GM21786 (cell line): ENCODE results near the gene CLDN6.
"Not testable (repeated sequence)": the region's sequence is repeated elsewhere in the genome, so short reads cannot be mapped to it uniquely, and the experiment has no call there.

Experiments
- ATAC-seq: cut with Tn5 transposase; IDR thresholded peaks from one replicate; pipeline ENCODE4 v1.9.1; 2021; ENCODE audit not compliant: unreplicated experiment

CLDN6 gene, protein sequence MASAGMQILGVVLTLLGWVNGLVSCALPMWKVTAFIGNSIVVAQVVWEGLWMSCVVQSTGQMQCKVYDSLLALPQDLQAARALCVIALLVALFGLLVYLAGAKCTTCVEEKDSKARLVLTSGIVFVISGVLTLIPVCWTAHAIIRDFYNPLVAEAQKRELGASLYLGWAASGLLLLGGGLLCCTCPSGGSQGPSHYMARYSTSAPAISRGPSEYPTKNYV

DNA sequence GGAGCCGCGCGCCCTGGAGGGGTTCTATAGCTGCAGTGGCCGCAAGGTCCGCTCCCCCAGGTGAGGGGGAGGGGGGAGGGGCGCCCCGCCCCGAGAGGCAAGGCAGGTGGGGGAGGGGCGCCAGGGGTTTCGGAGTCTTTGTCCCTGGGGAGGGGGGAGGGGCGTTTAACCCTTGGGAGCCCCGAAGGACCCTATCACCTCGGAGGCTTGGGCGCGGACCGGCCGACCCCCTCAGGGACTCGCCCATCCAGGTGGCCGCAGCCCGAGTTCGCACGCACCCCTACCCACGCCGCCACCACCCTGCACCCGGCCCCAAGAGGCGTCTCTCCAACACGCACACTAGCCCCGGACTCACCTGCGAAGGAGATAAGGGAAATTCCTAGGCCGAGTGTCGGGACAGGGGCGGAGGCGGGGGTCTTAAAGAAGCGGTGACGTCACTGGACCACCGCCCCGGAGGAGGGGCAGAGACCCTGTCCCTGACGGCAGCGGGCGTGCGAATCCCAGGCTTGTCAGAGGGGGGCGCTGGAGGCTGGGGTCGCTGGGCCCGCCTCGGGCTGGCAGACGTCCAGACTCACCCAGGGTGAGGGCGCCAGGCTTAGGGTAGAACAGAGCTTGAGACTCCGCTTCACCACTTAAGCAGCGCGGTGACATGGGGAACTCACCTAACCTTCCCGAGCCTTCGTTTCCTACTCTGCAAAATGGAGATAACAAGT lies at the start of gene CLDN6:
Gene CLDN6 (minus strand): TSS at position 390 of the 713 bp plus-strand sequence. CDS start 2,162 bp downstream, outside the sequence.
- no peak for ATAC-seq

DNA sequence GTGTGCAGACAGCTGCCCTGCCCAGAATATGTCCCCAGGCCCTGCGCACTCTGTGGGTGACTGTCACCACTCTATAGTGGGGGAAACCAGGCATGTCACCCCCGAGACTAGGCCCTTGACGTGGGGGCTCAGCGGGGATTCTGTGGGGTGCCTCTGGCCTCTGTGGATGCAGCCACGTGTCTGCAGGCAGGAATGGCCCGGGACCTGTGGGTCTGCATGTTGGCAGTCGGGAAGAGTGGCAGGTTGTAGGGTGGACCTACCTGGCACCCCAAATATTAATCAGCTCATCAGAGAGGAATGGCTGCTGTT lies 48.4 kb upstream of the CLDN6 start:
- ATAC-seq: no peak

DNA sequence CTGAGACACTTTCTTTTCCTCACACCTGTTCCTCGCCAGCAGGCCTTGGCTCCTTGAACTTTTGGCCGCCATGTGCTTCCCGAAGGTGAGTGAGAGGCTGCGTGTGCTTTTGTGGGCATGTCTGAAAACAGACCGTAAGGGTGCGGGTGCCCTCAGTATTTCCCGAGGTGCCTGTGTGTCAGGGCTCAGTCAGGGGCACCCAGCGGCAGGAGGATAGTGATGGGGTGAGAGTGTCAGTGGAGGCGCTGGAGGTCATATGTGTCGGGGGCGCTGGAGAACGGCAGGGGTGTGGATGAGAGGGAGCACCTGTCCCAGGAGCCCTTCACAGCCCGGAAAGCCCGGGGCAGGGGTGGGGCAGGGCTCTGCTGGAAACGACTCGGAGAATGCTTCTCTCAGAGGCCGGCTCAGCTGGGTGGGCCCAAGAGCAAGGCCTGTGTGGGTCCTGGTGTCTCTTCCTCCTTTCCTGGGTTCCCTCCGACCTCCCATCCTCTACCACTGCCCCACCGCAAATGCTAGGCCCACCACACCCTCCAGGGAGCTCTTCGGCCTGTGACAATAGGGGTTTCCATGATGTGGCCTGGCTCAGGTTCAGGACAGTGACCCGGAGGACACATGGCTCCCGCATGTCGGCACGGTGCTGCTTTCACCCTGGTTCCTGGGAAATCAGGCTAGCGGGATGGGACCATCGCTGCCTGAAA lies 47.9 kb upstream of the CLDN6 start:
- ATAC-seq: no peak

DNA sequence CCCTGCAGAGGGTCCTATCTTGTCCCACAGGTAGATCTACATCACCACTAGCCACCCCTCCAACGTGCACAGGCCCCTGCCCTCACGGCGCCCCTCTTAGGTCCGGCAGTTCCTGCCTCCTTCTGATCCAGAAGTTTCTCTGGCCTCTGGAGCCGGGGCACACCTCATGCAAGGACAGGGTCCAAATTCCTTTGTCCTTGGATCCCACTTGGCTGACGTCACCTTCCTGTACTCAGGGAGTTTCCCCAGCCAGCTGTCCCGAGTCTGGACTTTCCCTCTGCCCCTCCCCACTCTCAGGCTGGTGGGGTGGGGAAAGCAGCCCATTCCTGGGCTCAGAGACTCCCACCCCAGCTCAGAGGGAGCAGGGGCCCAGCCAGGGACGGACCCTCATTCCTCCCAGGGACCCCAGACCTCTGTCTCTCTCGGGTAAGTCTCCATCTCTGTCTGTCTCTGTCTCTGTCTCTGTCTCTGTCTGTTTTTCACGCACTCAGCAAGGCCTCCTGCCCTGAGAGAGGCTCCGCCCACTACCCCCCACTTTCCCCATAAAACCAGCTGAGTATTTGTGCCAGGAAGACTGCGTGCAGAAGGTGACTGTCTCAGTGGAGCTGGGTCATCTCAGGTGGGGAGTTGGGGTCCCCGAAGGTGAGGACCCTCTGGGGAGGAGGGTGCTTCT lies 47.2 kb upstream of the CLDN6 start, which contains the start of gene IL32:
Gene IL32 (plus strand): TSS at position 572 of the 673 bp plus-strand sequence. CDS start 172 bp downstream, outside the sequence.
- no peak for ATAC-seq

DNA sequence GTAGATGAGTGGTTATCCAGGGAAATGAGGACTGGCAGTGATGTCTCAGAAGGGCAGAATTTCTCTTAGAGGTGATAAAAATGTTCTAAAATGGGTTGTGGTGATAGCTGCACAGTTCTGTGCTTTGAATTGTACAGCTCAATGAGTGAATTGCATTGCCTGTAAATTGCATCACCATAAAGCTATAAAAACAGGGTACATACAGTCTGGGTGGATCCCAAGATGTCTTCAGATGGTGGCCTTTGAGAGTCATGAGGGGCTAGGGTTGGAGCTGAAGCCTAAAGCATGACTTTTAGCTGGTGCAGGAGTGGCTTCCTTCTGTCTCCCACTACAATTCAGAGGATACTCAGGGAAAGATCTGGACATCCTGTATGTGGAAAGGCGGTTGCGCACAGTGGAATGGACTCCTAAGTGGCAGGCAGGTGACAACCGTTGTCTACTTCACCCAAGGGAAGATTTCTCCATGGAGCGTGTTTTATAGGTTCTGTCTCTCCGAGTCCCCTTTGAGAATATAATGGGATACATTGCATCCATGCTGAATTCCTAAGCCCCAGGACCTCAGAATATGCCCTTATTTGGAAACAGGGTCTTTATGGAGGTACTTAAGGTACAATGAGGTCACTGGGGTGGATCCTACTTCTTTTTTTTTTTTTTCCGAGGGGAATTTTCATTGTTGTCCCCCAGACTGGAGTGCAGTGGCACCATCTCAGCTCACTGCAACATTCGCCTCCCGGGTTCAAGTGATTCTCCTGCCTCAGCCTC lies 45.8 kb upstream of the CLDN6 start:
- no peak for ATAC-seq

DNA sequence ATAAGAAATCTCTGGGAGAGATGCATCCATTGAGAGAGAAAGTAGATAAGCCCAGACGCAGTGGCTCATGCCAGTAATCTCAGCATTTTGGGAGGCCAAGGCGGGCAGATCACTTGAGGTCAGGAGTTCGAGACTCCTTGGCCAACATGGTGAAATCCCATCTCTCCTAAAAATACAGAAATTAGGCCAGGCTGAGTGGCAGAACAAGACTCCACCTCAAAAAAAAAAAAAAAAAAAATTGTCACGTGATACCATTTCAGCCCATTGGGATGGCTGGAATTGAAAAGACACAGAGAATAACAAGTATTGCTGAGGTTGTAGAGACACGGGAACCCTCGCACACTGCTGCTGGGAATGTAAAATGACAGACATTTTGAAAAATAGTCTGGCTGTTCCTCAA lies 44.6 kb upstream of the CLDN6 start:
- no peak for ATAC-seq

DNA sequence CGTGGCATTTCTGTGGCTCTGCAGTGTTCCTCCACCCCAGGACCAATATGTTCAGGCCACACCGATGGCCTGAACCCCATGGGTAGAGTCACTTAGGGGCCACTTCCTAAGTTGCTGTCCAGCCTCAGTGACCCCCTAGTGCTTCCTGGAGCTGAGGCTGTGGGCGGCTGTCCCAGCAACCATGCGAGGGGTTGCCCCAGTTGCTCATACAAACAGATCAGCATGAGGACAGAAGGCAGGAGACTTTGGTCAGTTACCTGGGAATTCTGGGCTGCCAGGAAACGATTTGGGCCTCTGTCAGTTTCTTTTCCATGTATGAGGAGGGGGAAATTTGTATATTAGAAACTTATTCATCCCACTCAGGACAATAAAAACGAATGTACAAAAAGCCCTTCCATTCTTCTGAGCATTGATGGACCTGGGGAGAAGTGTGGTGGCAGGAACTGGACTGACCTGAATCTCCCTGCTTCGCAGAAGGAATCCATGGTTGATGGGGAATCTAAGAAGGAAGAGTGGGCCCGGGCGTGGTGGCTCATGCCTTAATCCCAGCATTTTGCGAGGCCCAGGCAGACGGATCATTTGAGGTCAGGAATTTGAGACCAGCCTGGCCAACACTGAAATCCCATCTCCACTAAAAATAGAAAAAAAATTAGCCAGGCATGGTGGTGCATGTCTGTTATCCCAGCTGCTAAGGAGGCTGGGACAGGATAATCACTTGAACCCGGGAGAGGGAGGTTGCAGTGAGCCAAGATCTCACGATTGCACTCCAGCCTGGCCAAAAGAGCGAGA lies 42.5 kb upstream of the CLDN6 start:
- ATAC-seq: no peak

DNA sequence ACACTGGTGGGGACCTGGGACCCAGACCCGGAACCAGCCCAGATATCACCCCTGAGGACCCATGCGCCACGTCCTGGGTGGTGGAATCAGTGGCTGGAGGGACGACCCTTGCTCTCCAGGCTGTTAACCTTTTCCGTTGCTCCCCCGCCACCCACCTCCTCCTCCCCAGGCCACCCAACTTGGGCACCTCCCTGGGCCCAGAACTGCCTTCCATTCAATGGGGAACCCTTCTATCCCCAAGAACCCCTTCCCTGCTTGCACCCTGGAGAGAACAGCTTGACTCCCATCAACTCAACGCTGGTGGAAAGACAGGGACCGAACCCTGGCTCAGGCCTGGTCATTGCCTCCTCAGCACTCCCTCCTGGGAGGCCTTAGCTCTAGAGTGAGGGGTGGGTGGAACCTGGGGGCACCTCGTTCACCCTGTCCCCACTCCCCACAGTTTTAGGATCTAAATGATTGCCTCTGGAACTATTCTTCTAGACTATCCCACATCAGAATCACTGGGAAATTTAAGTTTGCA lies 41.8 kb upstream of the CLDN6 start:
- no peak for ATAC-seq

DNA sequence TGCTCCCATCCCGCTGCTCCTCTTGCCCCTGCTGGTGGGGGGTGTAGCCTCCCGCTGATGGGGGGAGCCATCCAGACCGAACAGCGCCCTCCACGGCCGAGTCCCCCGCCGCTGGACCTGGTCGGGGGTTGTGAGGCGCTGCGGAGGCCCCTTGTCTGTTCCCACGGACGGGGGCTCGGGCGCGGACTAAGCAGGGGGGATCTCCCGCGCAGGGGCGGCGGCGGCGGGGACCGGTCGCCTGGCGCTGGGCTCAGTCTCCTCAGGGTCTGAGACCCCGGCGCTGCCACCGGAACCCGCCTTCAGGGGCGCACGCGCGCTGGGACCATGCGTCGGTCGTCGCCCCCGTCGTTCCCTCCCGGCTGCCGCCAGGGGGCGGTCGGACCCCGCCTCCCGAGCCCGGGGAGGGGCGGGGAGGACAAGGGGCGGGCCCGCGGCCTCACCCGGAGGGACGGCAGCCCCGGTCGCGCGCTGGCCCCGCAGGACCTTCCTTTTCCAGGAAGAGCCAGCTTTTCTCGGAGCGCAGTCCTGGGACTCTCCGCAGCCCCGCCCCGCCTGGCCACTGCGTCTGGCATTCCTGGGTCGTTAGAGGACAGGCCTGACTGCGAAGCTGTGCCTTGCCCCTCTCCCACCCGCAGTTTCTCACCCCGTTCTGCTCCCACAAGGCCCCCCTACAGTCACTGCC lies 41.2 kb upstream of the CLDN6 start:
- ATAC-seq: peak; percentile 68

DNA sequence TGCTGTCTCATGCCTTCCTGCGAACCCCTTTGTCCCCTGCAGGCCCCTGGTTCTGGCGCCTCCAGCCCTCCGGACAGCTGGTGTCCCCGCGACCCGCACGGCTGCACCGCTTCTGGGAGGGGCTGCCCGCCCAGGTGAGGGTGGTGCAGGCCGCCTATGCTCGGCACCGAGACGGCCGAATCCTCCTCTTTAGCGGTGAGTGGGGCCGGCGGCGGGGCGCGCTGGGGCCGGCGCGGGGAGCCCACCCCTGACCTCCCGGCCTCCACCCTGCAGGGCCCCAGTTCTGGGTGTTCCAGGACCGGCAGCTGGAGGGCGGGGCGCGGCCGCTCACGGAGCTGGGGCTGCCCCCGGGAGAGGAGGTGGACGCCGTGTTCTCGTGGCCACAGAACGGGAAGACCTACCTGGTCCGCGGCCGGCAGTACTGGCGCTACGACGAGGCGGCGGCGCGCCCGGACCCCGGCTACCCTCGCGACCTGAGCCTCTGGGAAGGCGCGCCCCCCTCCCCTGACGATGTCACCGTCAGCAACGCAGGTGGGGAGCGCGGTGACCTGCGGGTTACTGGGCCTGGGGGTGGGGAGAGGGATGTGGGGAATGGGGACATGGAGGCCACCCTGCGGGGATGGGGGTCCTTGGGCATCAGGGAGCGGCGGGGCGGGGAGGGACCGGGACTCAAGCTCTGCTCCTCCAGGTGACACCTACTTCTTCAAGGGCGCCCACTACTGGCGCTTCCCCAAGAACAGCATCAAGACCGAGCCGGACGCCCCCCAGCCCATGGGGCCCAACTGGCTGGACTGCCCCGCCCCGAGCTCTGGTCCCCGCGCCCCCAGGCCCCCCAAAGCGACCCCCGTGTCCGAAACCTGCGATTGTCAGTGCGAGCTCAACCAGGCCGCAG lies 40.4 kb upstream of the CLDN6 start:
- peak; percentile 30 for ATAC-seq

DNA sequence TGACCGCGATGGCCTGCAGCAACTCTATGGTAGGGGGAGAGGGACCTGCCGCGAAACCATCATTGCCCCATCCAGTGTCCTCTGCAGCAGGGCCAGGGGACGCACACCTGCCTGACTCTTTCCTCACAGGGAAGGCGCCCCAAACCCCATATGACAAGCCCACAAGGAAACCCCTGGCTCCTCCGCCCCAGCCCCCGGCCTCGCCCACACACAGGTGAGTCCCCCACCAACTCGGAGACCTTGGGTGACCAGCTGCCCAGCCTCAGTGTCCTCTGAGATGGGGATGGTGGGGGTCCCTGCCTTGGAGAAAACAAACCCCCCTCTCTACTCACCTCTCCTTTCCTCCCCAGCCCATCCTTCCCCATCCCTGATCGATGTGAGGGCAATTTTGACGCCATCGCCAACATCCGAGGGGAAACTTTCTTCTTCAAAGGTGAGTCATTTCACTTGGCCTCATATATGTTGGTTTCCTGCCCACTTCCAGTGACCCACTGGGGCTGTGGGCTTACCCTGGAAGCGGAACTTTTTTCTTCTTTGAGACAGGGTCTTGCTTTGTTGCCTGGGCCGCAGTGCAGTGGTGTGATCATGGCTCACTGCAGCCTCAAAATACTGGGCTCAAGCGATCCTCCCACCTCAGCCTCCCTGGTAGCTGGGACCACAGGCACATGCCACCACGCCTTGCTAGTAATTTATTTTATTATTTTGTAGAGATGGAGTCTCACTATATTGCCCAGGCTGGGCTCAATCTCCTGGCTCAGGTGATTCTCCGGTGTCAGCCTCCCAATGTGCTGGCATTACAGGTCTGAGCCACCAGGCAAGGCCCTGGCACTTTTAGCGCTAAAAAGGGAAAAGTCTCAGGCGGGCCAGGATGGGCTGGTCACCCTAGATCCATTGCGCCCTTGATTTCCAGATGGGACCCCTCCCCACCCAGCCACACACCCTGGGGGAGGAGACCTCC lies 39.5 kb upstream of the CLDN6 start:
- ATAC-seq: no peak

DNA sequence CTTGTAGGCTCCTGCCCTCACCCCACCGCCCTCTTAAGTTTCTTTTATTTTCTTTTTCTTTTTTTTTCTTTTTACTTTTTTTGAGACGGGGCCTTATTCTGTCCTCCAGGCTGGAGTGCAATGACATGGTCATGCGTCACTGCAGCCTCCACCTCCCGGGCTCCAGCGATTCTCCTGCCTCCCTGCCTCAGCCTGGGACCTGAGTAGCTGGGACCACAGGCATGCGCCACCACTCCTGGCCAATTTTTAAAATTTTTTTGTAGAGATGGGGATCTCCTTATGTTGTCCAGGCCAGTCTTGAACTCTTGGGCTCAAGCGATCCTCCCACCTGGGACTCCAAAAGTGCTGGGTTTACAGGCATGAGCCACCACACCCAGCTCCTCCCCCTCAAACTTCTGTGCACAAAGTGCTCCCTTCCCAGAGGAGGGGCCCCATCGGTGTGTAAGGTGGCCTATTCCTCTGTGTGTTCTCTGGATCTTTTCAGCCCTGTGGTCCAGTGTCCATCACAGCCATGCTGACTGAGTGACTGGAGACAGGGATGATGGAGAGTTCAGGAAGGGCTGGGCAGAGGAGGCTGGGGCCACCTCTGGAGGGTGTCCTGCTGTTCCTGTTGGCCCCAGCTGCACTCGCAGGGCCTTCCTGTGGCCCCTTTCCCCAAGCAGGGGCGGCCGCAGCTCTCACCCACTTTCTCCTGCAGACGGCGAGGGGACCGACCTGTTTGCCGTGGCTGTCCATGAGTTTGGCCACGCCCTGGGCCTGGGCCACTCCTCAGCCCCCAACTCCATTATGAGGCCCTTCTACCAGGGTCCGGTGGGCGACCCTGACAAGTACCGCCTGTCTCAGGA lies 38.6 kb upstream of the CLDN6 start:
- no peak for ATAC-seq

DNA sequence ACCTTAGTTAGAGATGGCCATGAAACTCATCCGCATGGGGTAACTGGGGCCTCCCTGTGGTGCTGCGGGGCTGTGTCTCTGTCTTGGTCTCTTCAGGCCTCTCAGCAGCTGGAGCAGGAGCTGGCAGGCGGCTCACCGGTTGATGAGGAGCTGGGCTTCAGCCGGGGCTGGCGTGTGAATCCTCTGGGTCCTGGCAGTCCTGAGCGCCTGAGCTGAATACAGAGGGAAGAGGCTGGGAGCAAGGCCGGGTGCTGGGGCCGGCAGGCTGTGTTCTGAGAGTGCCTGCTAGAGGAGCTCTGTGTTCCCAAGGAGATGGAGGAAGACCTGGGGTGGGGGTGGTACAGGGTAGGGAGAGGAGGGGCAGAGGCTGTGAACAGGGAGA lies 37.7 kb upstream of the CLDN6 start:
- not testable (repeated sequence) for ATAC-seq

DNA sequence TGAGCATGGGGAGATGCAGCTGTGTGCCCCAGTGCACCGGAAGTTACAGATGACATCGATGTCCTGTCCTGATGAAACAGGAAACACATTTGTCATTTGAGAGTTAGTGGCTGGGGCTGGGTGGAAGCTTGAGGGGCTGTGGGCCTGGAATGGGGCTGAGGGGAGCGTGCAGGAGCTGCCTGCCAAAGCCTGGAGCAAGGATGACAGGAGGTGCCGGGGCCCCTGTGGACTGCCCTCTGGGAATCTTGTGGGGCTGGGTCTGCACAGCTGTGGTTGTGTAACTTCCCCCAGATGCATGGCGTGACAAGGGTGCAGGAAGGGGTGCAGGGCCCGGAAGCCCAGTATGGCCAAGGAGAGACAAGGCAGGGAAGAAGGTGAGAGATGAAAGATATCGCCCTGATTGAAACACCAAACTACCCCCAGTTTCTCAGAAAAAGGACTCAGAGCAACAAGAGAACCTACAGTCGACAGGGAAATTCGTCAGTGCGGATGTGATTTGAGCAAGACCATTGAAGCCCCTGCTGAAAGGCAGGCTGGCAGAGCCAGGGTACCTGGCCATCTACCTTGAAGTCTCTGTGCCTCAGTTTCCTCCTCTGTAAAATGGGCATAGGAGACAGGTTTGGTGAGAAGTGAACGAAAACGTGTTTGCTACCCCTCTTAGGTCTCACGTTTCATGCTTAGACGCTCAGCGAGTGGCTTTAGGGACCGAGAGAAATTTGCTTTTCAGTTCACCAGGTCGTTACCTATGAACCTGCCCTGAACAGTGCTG lies 37.2 kb upstream of the CLDN6 start:
- ATAC-seq: no peak

DNA sequence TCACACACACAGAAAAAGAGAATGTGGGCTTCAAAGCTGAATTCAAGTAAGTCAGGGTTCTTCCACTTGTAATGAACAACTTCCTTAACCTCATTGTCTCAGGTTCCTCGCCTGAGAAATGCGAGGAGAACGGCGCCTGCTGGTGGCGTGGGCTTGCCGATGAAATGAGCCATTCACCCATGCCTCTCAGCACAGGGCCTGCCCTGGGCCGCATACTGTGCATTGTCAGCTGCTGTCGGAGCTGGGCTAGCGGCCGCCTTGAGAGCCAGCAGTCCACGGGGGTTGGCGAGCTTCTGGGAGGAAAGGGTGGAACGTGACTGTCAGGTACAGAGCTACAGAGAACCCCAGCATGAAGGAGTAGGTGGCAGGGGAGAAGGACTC lies 35.3 kb upstream of the CLDN6 start:
- ATAC-seq: not testable (repeated sequence)
